ENCODE data around the gene HS1BP3. TPM values are rescaled to one million over a fixed set of nuclear protein-coding genes. Genes with fewer than 3 reads are reported as not detected.

HS1BP3 gene
- total and polyA plus RNA-seq, 2 of the 13 experiments (the other 11 are each of a cell fraction or from before 2014, with no cell fraction given), result 15.2 to 22.0 TPM

- H3K36me3 ChIP-seq (replicated peaks in 1 of 2; ENCODE audit: control insufficient read depth in 1 of 2, insufficient read depth in 2 of 2, low read length in 2 of 2), result peaks cover 11 to 12% of the 10 kb centered on the region in 2 experiments; a peak in 4 of 5 replicates
- BruUV-seq (replicated peaks), result no TSS peak
- no peak overlapping the region for H3K4me2 ChIP-seq (ENCODE audit: low read depth, low read length)
- no peak overlapping the region for H3K27ac ChIP-seq (ENCODE audit: extremely low read length, insufficient read depth, low read length)
- no peak for TF ChIP-seq ZNF800 (CRISPR knock-in tag; IDR thresholded peaks at IDR 0.05)
- no peak for TF ChIP-seq RFXAP (CRISPR knock-in tag; IDR thresholded peaks at IDR 0.05; ENCODE audit: borderline replicate concordance)
- TF ChIP-seq ZNF737 (CRISPR knock-in tag; IDR thresholded peaks at IDR 0.05; ENCODE audit: borderline replicate concordance), result no peak
- no peak for TF ChIP-seq ZBED4 (CRISPR knock-in tag; IDR thresholded peaks at IDR 0.05; ENCODE audit: borderline replicate concordance)
- TF ChIP-seq SRSF4 (IDR thresholded peaks at IDR 0.05; ENCODE audit: low read depth, low read length, poor library complexity, severe bottlenecking), result no peak
- no peak for TF ChIP-seq POGK (CRISPR knock-in tag; conservative IDR thresholded peaks at IDR 0.05)
- TF ChIP-seq ZNF614 (CRISPR knock-in tag; IDR thresholded peaks at IDR 0.05; ENCODE audit: borderline replicate concordance), result no peak
- TF ChIP-seq GFI1 (CRISPR knock-in tag; IDR thresholded peaks at IDR 0.05; ENCODE audit: borderline replicate concordance), result no peak
- no peak for TF ChIP-seq MXD4 (CRISPR knock-in tag; IDR thresholded peaks at IDR 0.05)
- no peak for TF ChIP-seq DBP (CRISPR knock-in tag; IDR thresholded peaks at IDR 0.05; ENCODE audit: not compliant biosample characterization)
- TF ChIP-seq ZNF710 (CRISPR knock-in tag; IDR thresholded peaks at IDR 0.05; ENCODE audit: borderline replicate concordance), result no peak
- no peak for TF ChIP-seq ISL2 (CRISPR knock-in tag; IDR thresholded peaks at IDR 0.05)
- H3K27me3 ChIP-seq (ENCODE audit: control insufficient read depth in 1 of 2, insufficient read depth in 2 of 2, low read length in 2 of 2), result no peaks in the 10 kb centered on the region
- ChIA-PET CTCF (ENCODE audit: low intra/inter-chr PET ratio, low total read pairs) (no interaction called here), POLR2A (no interaction called here)
- no peaks in the 10 kb centered on the region for H3K79me2 ChIP-seq (ENCODE audit: insufficient read depth, low read length)
- intact Hi-C loops (cut with micrococcal nuclease; ENCODE audit: unreplicated experiment) (no loop called here), in situ Hi-C loops (cut with HindIII; ENCODE audit: extremely low pct_ligation_motif_present, low pct_unique_long_range_greater_than_20kb) (no loop called here)
- no peak overlapping the region for H2AFZ ChIP-seq (ENCODE audit: low read length)
- ATAC-seq (no peak), DNase-seq (ENCODE audit: low spot score) (no peak), FAIRE-seq (no peak)
- H3K9me3 ChIP-seq (ENCODE audit: low read length), result no peaks in the 10 kb centered on the region
- H3K4me1 ChIP-seq (ENCODE audit: insufficient read depth, low read length), result peaks cover 17% of the 10 kb centered on the region
- H3K9ac ChIP-seq (ENCODE audit: insufficient read depth, low read depth, low read length), result no peak overlapping the region
- no peaks in the 10 kb centered on the region for H4K20me1 ChIP-seq (ENCODE audit: insufficient read depth, low read length)
- 98% methylated on average over 16 of the region's 20 CpGs for WGBS (ENCODE audit: low lambda C conversion rate)
- no peak overlapping the region for H3K4me3 ChIP-seq (replicated peaks in 1 of 3; ENCODE audit: insufficient read depth in 1 of 3, low read depth in 2 of 3, low read length in 3 of 3)
Measured at GRCh38 chr2:20624156-20624883, 26.6 kb downstream of the HS1BP3 start.

Data from HepG2 (cell line).